Caco-2 (cell line): ENCODE data around the gene CLSTN2. TPM values are rescaled to one million over a fixed set of nuclear protein-coding genes. Genes with fewer than 3 reads are reported as not detected.

Experiments
- BruUV-seq: library from RNA; stranded (reverse); fragments of 400-500 nt; replicated peaks from 2 replicates; lab custom pipeline; 2021; lab: Mats Ljungman, UMichigan
- CTCF ChIA-PET: fragments of 300-600 bp; sonication (Branson Sonifier 250); formaldehyde crosslinking; loops from one replicate; lab custom pipeline; 2022; ENCODE audit warnings: antibody characterized with exemption; lab: Charles Lee
- POLR2A ChIA-PET: fragments of 300-600 bp; sonication (Branson Sonifier 250); formaldehyde crosslinking; loops from one replicate; lab custom pipeline; 2022; ENCODE audit warnings: antibody characterized with exemption; lab: Charles Lee
- DNase-seq, 2 experiments: peaks; one replicate each; pipeline versions ENCODE4 v3.0.0 to v3.0.0-alpha.2; 2020 to 2022
- H3K27me3 ChIP-seq: replicated peaks from 2 replicates; pipeline ENCODE4 v1.6.0; 2011; ENCODE audit warnings: low read length; ENCODE audit not compliant: control insufficient read depth, insufficient read depth
- H3K36me3 ChIP-seq: 2 replicates; pipeline ENCODE4 v1.5.1; 2011; ENCODE audit warnings: low read length; ENCODE audit not compliant: control insufficient read depth, insufficient read depth
- H3K4me1 ChIP-seq: fragments of 250-450 bp; sonication (Bioruptor Pico); 2 replicates; pipeline ENCODE4 v1.5.1; 2020; ENCODE audit warnings: mild to moderate bottlenecking
- H3K4me3 ChIP-seq: 2 replicates; pipeline ENCODE4 v1.5.1; 2011; ENCODE audit warnings: low read depth, mild to moderate bottlenecking, control low read depth, low read length
- H3K9me3 ChIP-seq: fragments of 250-450 bp; sonication (Bioruptor Pico); 2 replicates; pipeline ENCODE4 v1.5.1; 2020; ENCODE audit warnings: mild to moderate bottlenecking, moderate library complexity
- H3K27ac Mint-ChIP-seq: one replicate; pipeline ENCODE4 v1.8.0; 2022; ENCODE audit warnings: mixed read lengths; ENCODE audit not compliant: unreplicated experiment
- H3K27me3 Mint-ChIP-seq: one replicate; pipeline ENCODE4 v1.8.0; 2022; ENCODE audit warnings: mixed read lengths; ENCODE audit not compliant: insufficient read depth, unreplicated experiment
- H3K36me3 Mint-ChIP-seq: one replicate; pipeline ENCODE4 v1.8.0; 2022; ENCODE audit warnings: mild to moderate bottlenecking, mixed read lengths; ENCODE audit not compliant: insufficient read depth, unreplicated experiment
- H3K4me1 Mint-ChIP-seq: one replicate; pipeline ENCODE4 v1.8.0; 2022; ENCODE audit warnings: low read depth, mixed read lengths; ENCODE audit not compliant: unreplicated experiment
- H3K4me3 Mint-ChIP-seq: one replicate; pipeline ENCODE4 v1.8.0; 2022; ENCODE audit warnings: mild to moderate bottlenecking, moderate library complexity, mixed read lengths; ENCODE audit not compliant: unreplicated experiment
- H3K9me3 Mint-ChIP-seq: one replicate; pipeline ENCODE4 v1.8.0; 2022; ENCODE audit warnings: mixed read lengths; ENCODE audit not compliant: unreplicated experiment
- CTCF ChIP-seq, 2 experiments: fragments of 200-600 bp in 1 of 2; IDR thresholded peaks; 1 replicate in 1 of 2; 2 replicates in 1 of 2; pipeline versions ENCODE4 v1.5.1 to v1.8.0; 2011 to 2022; ENCODE audit warnings: antibody characterized with exemption in 1 of 2, control low read depth in 1 of 2, inconsistent platforms in 1 of 2, low read depth in 1 of 2, low read length in 1 of 2, mild to moderate bottlenecking in 1 of 2, moderate library complexity in 1 of 2; ENCODE audit not compliant: insufficient read depth in 1 of 2, severe bottlenecking in 1 of 2, unreplicated experiment in 1 of 2
- intact Hi-C: fragments of 100-400 bp; cut with micrococcal nuclease; formaldehyde crosslinking; loops from one replicate; pipeline ENCODE4 v1.10.0; 2022; ENCODE audit not compliant: unreplicated experiment
- total RNA-seq: library from RNA; stranded (reverse); gene quantifications from 2 replicates; pipeline ENCODE4 v1.2.3, GENCODE V29; 2022

CLSTN2 gene
- total RNA-seq, 1 experiment from 2014 or later: 26.1 TPM

- H3K27me3 Mint-ChIP-seq: peaks cover 3% of the 10 kb centered on the region
- CTCF ChIA-PET: no interaction called here
- H3K4me1 Mint-ChIP-seq: no peaks in the 10 kb centered on the region
- no peaks in the 10 kb centered on the region for H3K36me3 Mint-ChIP-seq
- H3K4me3 Mint-ChIP-seq: no peak overlapping the region
- no TSS peak for BruUV-seq
- no peak overlapping the region for H3K27ac Mint-ChIP-seq
- POLR2A ChIA-PET: no interaction called here
- no peaks in the 10 kb centered on the region for H3K9me3 Mint-ChIP-seq
- no peaks in the 10 kb centered on the region for H3K27me3 ChIP-seq
- no peaks in the 10 kb centered on the region for H3K4me1 ChIP-seq
- DNase-seq: no peak
- no peak for TF ChIP-seq CTCF (IDR thresholded peaks at IDR 0.05; ENCODE audit: insufficient read depth in 1 of 2, low read depth in 1 of 2, low read length in 1 of 2, severe bottlenecking in 1 of 2, unreplicated experiment in 1 of 2)
- H3K36me3 ChIP-seq: no peaks in the 10 kb centered on the region
- H3K4me3 ChIP-seq: no peak overlapping the region
- intact Hi-C loops: no loop called here
- H3K9me3 ChIP-seq: no peaks in the 10 kb centered on the region
Observed at GRCh38 chr3:140347151-140347550, 412.2 kb downstream of the CLSTN2 start.

- ChIA-PET POLR2A (no interaction called here), CTCF (no interaction called here)
- H3K9me3 ChIP-seq: no peaks in the 10 kb centered on the region
- Mint-ChIP-seq H3K9me3 (no peaks in the 10 kb centered on the region), H3K4me1 (no peaks in the 10 kb centered on the region), H3K4me3 (no peak overlapping the region), H3K27me3 (no peaks in the 10 kb centered on the region), H3K36me3 (no peaks in the 10 kb centered on the region), H3K27ac (no peak overlapping the region)
- DNase-seq: no peak
- H3K4me1 ChIP-seq: no peaks in the 10 kb centered on the region
- BruUV-seq: no TSS peak
- intact Hi-C loops: no loop called here
- TF ChIP-seq CTCF (IDR thresholded peaks at IDR 0.05; ENCODE audit: insufficient read depth in 1 of 2, low read depth in 1 of 2, low read length in 1 of 2, severe bottlenecking in 1 of 2, unreplicated experiment in 1 of 2): no peak
- no peak overlapping the region for H3K4me3 ChIP-seq
- H3K27me3 ChIP-seq: no peaks in the 10 kb centered on the region
- no peaks in the 10 kb centered on the region for H3K36me3 ChIP-seq
Observed at GRCh38 chr3:140349938-140350337, 415.0 kb downstream of the CLSTN2 start.

- H3K4me3 Mint-ChIP-seq: no peak overlapping the region
- H3K9me3 Mint-ChIP-seq: no peaks in the 10 kb centered on the region
- intact Hi-C loops: no loop called here
- no peaks in the 10 kb centered on the region for H3K4me1 ChIP-seq
- H3K4me1 Mint-ChIP-seq: no peaks in the 10 kb centered on the region
- TF ChIP-seq CTCF (IDR thresholded peaks at IDR 0.05; ENCODE audit: insufficient read depth in 1 of 2, low read depth in 1 of 2, low read length in 1 of 2, severe bottlenecking in 1 of 2, unreplicated experiment in 1 of 2): no peak
- no TSS peak for BruUV-seq
- no peak overlapping the region for H3K27ac Mint-ChIP-seq
- no peaks in the 10 kb centered on the region for H3K36me3 Mint-ChIP-seq
- H3K36me3 ChIP-seq: no peaks in the 10 kb centered on the region
- H3K27me3 Mint-ChIP-seq: no peaks in the 10 kb centered on the region
- no peak overlapping the region for H3K4me3 ChIP-seq
- H3K27me3 ChIP-seq: no peaks in the 10 kb centered on the region
- POLR2A ChIA-PET: no interaction called here
- CTCF ChIA-PET: no interaction called here
- no peak for DNase-seq
- no peaks in the 10 kb centered on the region for H3K9me3 ChIP-seq
Observed at GRCh38 chr3:140351466-140351865, 416.5 kb downstream of the CLSTN2 start.
